Activated T-helper 2 cell treated with anti-CD3 and anti-CD28 coated beads, Interferon-gamma antibody, Interleukin-2, Interleukin-4, amounts not matched to agents 10 μg/mL and 5 μg/mL and 100 μg/mL, durations not matched to agents 14 hours and 24 hours and 36 hours (primary cell): ENCODE results near the gene CLCN4. TPM values are rescaled to one million over a fixed set of nuclear protein-coding genes. Genes with fewer than 3 reads are reported as not detected.

Experiments
- DNase-seq: peaks from one replicate; pipeline ENCODE4 v3.0.0; 2021; ENCODE audit warnings: low spot score
- H3K27ac Mint-ChIP-seq: one replicate; pipeline ENCODE4 v1.8.0; 2021; ENCODE audit warnings: mixed read lengths
- H3K27me3 Mint-ChIP-seq: one replicate; pipeline ENCODE4 v1.8.0; 2021; ENCODE audit warnings: low read depth, mixed read lengths
- H3K36me3 Mint-ChIP-seq: one replicate; pipeline ENCODE4 v1.8.0; 2021; ENCODE audit warnings: low read depth, mixed read lengths
- H3K4me1 Mint-ChIP-seq: one replicate; pipeline ENCODE4 v1.8.0; 2021; ENCODE audit warnings: low read depth, mixed read lengths
- H3K4me3 Mint-ChIP-seq: one replicate; pipeline ENCODE4 v1.8.0; 2021; ENCODE audit warnings: low read depth, mild to moderate bottlenecking, moderate library complexity, mixed read lengths
- H3K9me3 Mint-ChIP-seq: one replicate; pipeline ENCODE4 v1.8.0; 2021; ENCODE audit warnings: mixed read lengths
- intact Hi-C: fragments of 100-400 bp; cut with micrococcal nuclease; formaldehyde crosslinking; loops from one replicate; pipeline ENCODE4 v1.15.1; 2023
- total RNA-seq: library from RNA; stranded (reverse); gene quantifications from 2 replicates; pipeline ENCODE4 v1.2.3, GENCODE V29; 2022

CLCN4 gene
- total RNA-seq, 1 donor from 2014 or later = 0.16 TPM

- H3K4me3 Mint-ChIP-seq = no peak overlapping the region
Observed at GRCh38 chrX:10244915-10245622, 88.3 kb downstream of the CLCN4 start.

GRCh38 chrX:10245886-10246285 is 89.1 kb downstream of the CLCN4 start:
- H3K9me3 Mint-ChIP-seq = no peaks in the 10 kb centered on the region
- DNase-seq = no peak
- H3K27ac Mint-ChIP-seq = no peak overlapping the region
- no peak overlapping the region for H3K4me3 Mint-ChIP-seq
- H3K4me1 Mint-ChIP-seq = no peaks in the 10 kb centered on the region
- intact Hi-C loops = no loop called here
- no peaks in the 10 kb centered on the region for H3K27me3 Mint-ChIP-seq
- H3K36me3 Mint-ChIP-seq = no peaks in the 10 kb centered on the region

More at GRCh38 chrX:10244915-10245622, 88.3 kb downstream of the CLCN4 start:
- Mint-ChIP-seq H3K9me3 (no peaks in the 10 kb centered on the region), H3K36me3 (no peaks in the 10 kb centered on the region), H3K4me1 (no peaks in the 10 kb centered on the region), H3K27me3 (no peaks in the 10 kb centered on the region), H3K27ac (no peak overlapping the region)
- DNase-seq = no peak
- intact Hi-C loops = no loop called here

GRCh38 chrX:10246297-10246696 is 89.5 kb downstream of the CLCN4 start:
- no peaks in the 10 kb centered on the region for H3K36me3 Mint-ChIP-seq
- no peak for DNase-seq
- intact Hi-C loops = no loop called here

GRCh38 chrX:10246846-10247245 is 90.1 kb downstream of the CLCN4 start:
- no peaks in the 10 kb centered on the region for H3K9me3 Mint-ChIP-seq

More at GRCh38 chrX:10246297-10246696, 89.5 kb downstream of the CLCN4 start:
- no peak overlapping the region for H3K4me3 Mint-ChIP-seq
- H3K4me1 Mint-ChIP-seq = no peaks in the 10 kb centered on the region
- H3K27ac Mint-ChIP-seq = no peak overlapping the region
- H3K9me3 Mint-ChIP-seq = no peaks in the 10 kb centered on the region
- no peaks in the 10 kb centered on the region for H3K27me3 Mint-ChIP-seq

GRCh38 chrX:10254739-10255138 is 98.0 kb downstream of the CLCN4 start:
- intact Hi-C loops = no loop called here
- Mint-ChIP-seq H3K4me1 (no peaks in the 10 kb centered on the region), H3K4me3 (no peak overlapping the region), H3K36me3 (no peaks in the 10 kb centered on the region), H3K27me3 (no peaks in the 10 kb centered on the region), H3K9me3 (no peaks in the 10 kb centered on the region), H3K27ac (no peak overlapping the region)
- no peak for DNase-seq

More at GRCh38 chrX:10246846-10247245, 90.1 kb downstream of the CLCN4 start:
- Mint-ChIP-seq H3K36me3 (no peaks in the 10 kb centered on the region), H3K4me3 (no peak overlapping the region), H3K27ac (no peak overlapping the region), H3K4me1 (no peaks in the 10 kb centered on the region), H3K27me3 (no peaks in the 10 kb centered on the region)
- intact Hi-C loops = no loop called here
- DNase-seq = no peak

- no peaks in the 10 kb centered on the region for H3K27me3 Mint-ChIP-seq
- DNase-seq = no peak
- H3K4me3 Mint-ChIP-seq = no peak overlapping the region
- no peaks in the 10 kb centered on the region for H3K36me3 Mint-ChIP-seq
- intact Hi-C loops = no loop called here
- H3K27ac Mint-ChIP-seq = no peak overlapping the region
- no peaks in the 10 kb centered on the region for H3K9me3 Mint-ChIP-seq
- H3K4me1 Mint-ChIP-seq = no peaks in the 10 kb centered on the region
Observed at GRCh38 chrX:10259716-10260115, 102.9 kb downstream of the CLCN4 start.

GRCh38 chrX:10265775-10266174 is 109.0 kb downstream of the CLCN4 start:
- Mint-ChIP-seq H3K4me1 (no peaks in the 10 kb centered on the region), H3K36me3 (no peaks in the 10 kb centered on the region), H3K27ac (no peak overlapping the region), H3K9me3 (no peaks in the 10 kb centered on the region), H3K4me3 (no peak overlapping the region), H3K27me3 (no peaks in the 10 kb centered on the region)
- DNase-seq = no peak
- intact Hi-C loops = no loop called here

- no peak overlapping the region for H3K27ac Mint-ChIP-seq
- no peaks in the 10 kb centered on the region for H3K9me3 Mint-ChIP-seq
- intact Hi-C loops = no loop called here
- DNase-seq = no peak
- H3K36me3 Mint-ChIP-seq = no peaks in the 10 kb centered on the region
- no peaks in the 10 kb centered on the region for H3K4me1 Mint-ChIP-seq
- H3K4me3 Mint-ChIP-seq = no peak overlapping the region
- no peaks in the 10 kb centered on the region for H3K27me3 Mint-ChIP-seq
Observed at GRCh38 chrX:10278716-10279115, 121.9 kb downstream of the CLCN4 start.

GRCh38 chrX:10280071-10280470 is 123.3 kb downstream of the CLCN4 start:
- Mint-ChIP-seq H3K9me3 (no peaks in the 10 kb centered on the region), H3K27me3 (no peaks in the 10 kb centered on the region), H3K4me1 (no peaks in the 10 kb centered on the region), H3K36me3 (no peaks in the 10 kb centered on the region), H3K27ac (no peak overlapping the region), H3K4me3 (no peak overlapping the region)
- intact Hi-C loops = no loop called here
- DNase-seq = no peak

GRCh38 chrX:10282490-10282889 is 125.7 kb downstream of the CLCN4 start:
- H3K27me3 Mint-ChIP-seq = no peaks in the 10 kb centered on the region
- no peaks in the 10 kb centered on the region for H3K36me3 Mint-ChIP-seq

GRCh38 chrX:10286195-10286594 is 129.4 kb downstream of the CLCN4 start:
- no peak overlapping the region for H3K4me3 Mint-ChIP-seq
- no peaks in the 10 kb centered on the region for H3K36me3 Mint-ChIP-seq
- H3K27ac Mint-ChIP-seq = no peak overlapping the region
- no peak for DNase-seq
- H3K9me3 Mint-ChIP-seq = no peaks in the 10 kb centered on the region
- intact Hi-C loops = no loop called here
- no peaks in the 10 kb centered on the region for H3K4me1 Mint-ChIP-seq
- no peaks in the 10 kb centered on the region for H3K27me3 Mint-ChIP-seq

More at GRCh38 chrX:10282490-10282889, 125.7 kb downstream of the CLCN4 start:
- intact Hi-C loops = no loop called here
- H3K27ac Mint-ChIP-seq = no peak overlapping the region
- no peak overlapping the region for H3K4me3 Mint-ChIP-seq
- no peaks in the 10 kb centered on the region for H3K4me1 Mint-ChIP-seq
- no peaks in the 10 kb centered on the region for H3K9me3 Mint-ChIP-seq
- DNase-seq = no peak
